Measurements from ENCODE around the gene RCC1. TPM values are rescaled to one million over a fixed set of nuclear protein-coding genes. Genes with fewer than 3 reads are reported as not detected.

Gene RCC1
- total RNA-seq, 1 experiment from 2014 or later = 103 TPM

GRCh38 chr1:28521502-28522164 lies 15.8 kb downstream of the RCC1 start:
- Mint-ChIP-seq H3K36me3 (peaks cover 17% of the 10 kb centered on the region), H3K27ac (peak overlapping the region; percentile 78), H3K9me3 (no peaks in the 10 kb centered on the region), H3K27me3 (ENCODE audit: low read depth) (no peaks in the 10 kb centered on the region), H3K4me1 (peaks cover 69% of the 10 kb centered on the region), H3K4me3 (peak overlapping the region; percentile 29)
- ChIA-PET POLR2A (interaction anchor here (0.7 kb wide), 2 partner anchors 59 to 147 kb away, joined by 3 to 4 read pairs; no protein-coding TSS in a partner anchor), CTCF (interaction anchor here (0.7 to 1.6 kb wide), 3 partner anchors 81 to 264 kb away, joined by 3 to 6 read pairs (median 3); no protein-coding TSS in a partner anchor)
- no peak for TF ChIP-seq ATF6 (CRISPR knock-in tag; IDR thresholded peaks at IDR 0.05)
- no peak for TF ChIP-seq MYBL2 (CRISPR knock-in tag; IDR thresholded peaks at IDR 0.05)
- TF ChIP-seq NR2C2 (CRISPR knock-in tag; IDR thresholded peaks at IDR 0.05) = no peak
- no peak for TF ChIP-seq HMGXB4 (CRISPR knock-in tag; IDR thresholded peaks at IDR 0.05)
- TF ChIP-seq NFATC4 (CRISPR knock-in tag; IDR thresholded peaks at IDR 0.05) = no peak
- no peak for TF ChIP-seq STAT6 (CRISPR knock-in tag; conservative IDR thresholded peaks at IDR 0.05; ENCODE audit: low read depth)
- no peak for TF ChIP-seq ZBTB21 (CRISPR knock-in tag; IDR thresholded peaks at IDR 0.05; ENCODE audit: borderline replicate concordance)
- TF ChIP-seq TEAD1 (CRISPR knock-in tag; IDR thresholded peaks at IDR 0.05) = no peak
- no peak for TF ChIP-seq ZNF532 (CRISPR knock-in tag; IDR thresholded peaks at IDR 0.05; ENCODE audit: borderline replicate concordance)
- TF ChIP-seq NFE2L1 (CRISPR knock-in tag; IDR thresholded peaks at IDR 0.05) = no peak
- TF ChIP-seq ZNF317 (CRISPR knock-in tag; IDR thresholded peaks at IDR 0.05; ENCODE audit: borderline replicate concordance, low read depth) = no peak
- TF ChIP-seq ZSCAN18 (CRISPR knock-in tag; IDR thresholded peaks at IDR 0.05) = no peak
- no peak for TF ChIP-seq ZMAT4 (CRISPR knock-in tag; IDR thresholded peaks at IDR 0.05)
- no peak for TF ChIP-seq ARID4B (CRISPR knock-in tag; IDR thresholded peaks at IDR 0.05; ENCODE audit: borderline replicate concordance)
- no peak for TF ChIP-seq KAT7 (CRISPR knock-in tag; IDR thresholded peaks at IDR 0.05; ENCODE audit: borderline replicate concordance)
- TF ChIP-seq E2F5 (CRISPR knock-in tag; IDR thresholded peaks at IDR 0.05) = no peak
- no peak for TF ChIP-seq CDX4 (CRISPR knock-in tag; IDR thresholded peaks at IDR 0.05; ENCODE audit: borderline replicate concordance)
- no peak for DNase-seq (ENCODE audit: low spot score)
- ATAC-seq = no peak
